H1 (cell line): Measurements from ENCODE around the gene UGT1A10. TPM values are rescaled to one million over a fixed set of nuclear protein-coding genes. Genes with fewer than 3 reads are reported as not detected.

Experiments
- BCL11A ChIP-seq, 2 experiments: IDR thresholded peaks; one replicate each; pipeline ENCODE4 v1.6.1; 2011; ENCODE audit warnings: low read depth in 2 of 2, low read length in 2 of 2, mild to moderate bottlenecking in 2 of 2
- FOSL1 ChIP-seq: IDR thresholded peaks from 2 replicates; pipeline ENCODE4 v1.6.1; 2011; ENCODE audit warnings: mild to moderate bottlenecking, low read depth, low read length, moderate library complexity; ENCODE audit not compliant: insufficient read depth
- GABPA ChIP-seq: IDR thresholded peaks from 2 replicates; pipeline ENCODE4 v1.6.1; 2011; ENCODE audit warnings: mild to moderate bottlenecking, low read length, moderate library complexity, borderline replicate concordance; ENCODE audit not compliant: insufficient read depth
- KDM5A ChIP-seq: fragments of 200-600 bp; IDR thresholded peaks from 2 replicates; pipeline ENCODE4 v1.7.1; 2012; ENCODE audit warnings: mild to moderate bottlenecking, low read length, inconsistent platforms, mixed read lengths
- SIN3A ChIP-seq, 2 experiments: IDR thresholded peaks in 1 of 2; conservative IDR thresholded peaks in 1 of 2; 2 replicates each; pipeline ENCODE4 v1.6.1; 2011 to 2012; ENCODE audit warnings: low read length in 2 of 2, improper control_type of control experiment in 1 of 2, low read depth in 1 of 2, mild to moderate bottlenecking in 1 of 2
- polyA plus RNA-seq, 7 experiments: library from polyadenylated mRNA; depleted of rRNA in 3 of 7; stranded (reverse) in 5 of 7; unstranded in 2 of 7; fragments of >200 nt in 5 of 7; fragments of 200-250 nt in 2 of 7; gene quantifications; 1 replicate in 5 of 7; 2 replicates in 1 of 7; 4 replicates in 1 of 7; pipeline versions ENCODE4 v1.2.1 to v1.2.3, GENCODE V29; 2011 to 2013; ENCODE audit warnings: missing spikeins in 2 of 7, mixed read lengths in 2 of 7
- total RNA-seq: library from RNA; stranded (reverse); fragmentation: NEBNext Ultra II Directional; extraction: Animal tissue kit (Norgen Biotek cat#: 25700); gene quantifications from 2 replicates; pipeline ENCODE4 v1.2.1, GENCODE V29; 2021

UGT1A10 gene
- total and polyA plus RNA-seq, 2 of the 8 experiments (the other 6 are each of a cell fraction or from before 2014, with no cell fraction given): not detected

DNA sequence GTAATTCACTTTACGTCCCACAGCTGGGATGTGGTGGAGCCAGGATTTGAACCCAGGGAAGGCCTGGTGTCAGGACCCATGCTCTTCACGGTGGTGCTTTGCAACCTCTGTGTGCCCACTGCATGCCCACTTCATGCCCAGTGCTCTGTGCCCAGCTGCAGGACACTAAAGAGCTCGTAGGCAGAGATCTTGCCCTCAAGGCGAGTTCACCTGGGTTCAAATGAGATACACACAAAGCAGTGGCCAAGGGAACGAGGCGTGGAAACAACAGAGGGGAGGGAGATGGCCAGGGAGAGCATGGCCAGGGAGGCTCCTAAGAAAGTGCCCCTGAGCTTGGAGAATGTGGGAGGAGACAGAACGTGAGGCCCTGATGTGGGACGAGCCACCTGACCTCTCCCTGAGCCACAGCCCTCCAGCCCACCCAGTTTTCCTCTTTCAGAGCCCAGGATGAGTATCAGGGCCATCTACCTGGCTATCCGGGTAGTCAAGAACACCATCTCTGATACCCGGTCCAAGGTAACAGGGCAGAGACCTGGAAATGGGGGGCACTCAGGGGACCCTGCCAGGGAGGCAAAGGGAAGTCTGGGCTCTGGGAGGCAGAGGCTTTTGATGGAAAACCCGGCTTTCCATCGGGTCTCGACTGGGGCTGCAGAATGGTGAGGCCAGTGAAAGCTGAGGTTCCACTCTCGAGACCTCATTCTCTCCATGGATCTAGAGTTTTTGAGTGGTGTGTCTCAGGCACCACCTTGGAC is 162.3 kb downstream of the UGT1A10 start (continued):
- TF ChIP-seq SIN3A (conservative IDR thresholded peaks at IDR 0.05 in 1 of 2, IDR thresholded peaks at IDR 0.05 in 1 of 2; ENCODE audit: low read depth in 1 of 2, low read length in 2 of 2): no peak
- no peak for TF ChIP-seq BCL11A (IDR thresholded peaks at IDR 0.05; ENCODE audit: low read depth in 2 of 2, low read length in 2 of 2)
- no peak for TF ChIP-seq FOSL1
- TF ChIP-seq KDM5A: no peak
- no peak for TF ChIP-seq GABPA
